ENCODE data around the gene SYNGR3. TPM values are rescaled to one million over a fixed set of nuclear protein-coding genes. Genes with fewer than 3 reads are reported as not detected.

Gene SYNGR3
- total and polyA plus RNA-seq, 2 of the 13 experiments (the other 11 are each of a cell fraction or from before 2014, with no cell fraction given) = 0.97 to 5.7 TPM

DNA sequence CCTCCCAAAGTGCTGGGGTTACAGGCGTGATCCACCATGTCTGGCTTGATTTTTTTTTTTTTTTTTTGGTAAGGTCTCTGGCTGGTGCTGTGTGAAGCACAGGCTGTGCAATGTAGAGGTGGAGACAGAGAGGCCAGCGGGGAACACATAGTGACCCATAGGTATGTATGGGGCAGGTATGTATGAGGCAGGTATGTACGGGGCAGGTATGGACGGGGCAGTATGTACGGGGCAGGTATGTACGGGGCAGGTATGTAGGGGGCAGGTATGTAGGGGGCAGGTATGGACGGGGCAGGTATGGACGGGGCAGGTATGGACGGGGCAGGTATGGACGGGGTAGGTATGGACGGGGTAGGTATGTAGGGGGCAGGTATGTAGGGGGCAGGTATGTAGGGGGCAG lies 40.3 kb upstream of the SYNGR3 start:
- no TSS peak for BruUV-seq (replicated peaks)
- ChIA-PET CTCF (ENCODE audit: low intra/inter-chr PET ratio, low total read pairs) (no interaction called here), POLR2A (interaction anchor here (3.4 to 3.6 kb wide), 2 partner anchors 9 to 15 kb away, joined by 26 to 27 read pairs; partner anchors contain the start of gene RPS2)
- H3K9ac ChIP-seq (ENCODE audit: insufficient read depth, low read depth, low read length) = no peak overlapping the region
- H4K20me1 ChIP-seq (ENCODE audit: insufficient read depth, low read length) = no peaks in the 10 kb centered on the region
- intact Hi-C loops (cut with micrococcal nuclease; ENCODE audit: unreplicated experiment) = no loop called here
- H3K27ac ChIP-seq (ENCODE audit: extremely low read length, insufficient read depth, low read length) = no peak overlapping the region
- in situ Hi-C loops (cut with HindIII; ENCODE audit: extremely low pct_ligation_motif_present, low pct_unique_long_range_greater_than_20kb) = no loop called here
- no peak for DNase-seq (ENCODE audit: low spot score)
- H2AFZ ChIP-seq (ENCODE audit: low read length) = no peak overlapping the region
- H3K9me3 ChIP-seq (ENCODE audit: low read length) = no peaks in the 10 kb centered on the region
- H3K36me3 ChIP-seq (replicated peaks in 1 of 2; ENCODE audit: control insufficient read depth in 1 of 2, insufficient read depth in 2 of 2, low read length in 2 of 2) = no peaks in the 10 kb centered on the region
- peaks cover 3 to 19% of the 10 kb centered on the region in 2 experiments; a peak in 4 of 5 replicates for H3K27me3 ChIP-seq (ENCODE audit: control insufficient read depth in 1 of 2, insufficient read depth in 2 of 2, low read length in 2 of 2)
- H3K4me3 ChIP-seq (replicated peaks in 1 of 3; ENCODE audit: insufficient read depth in 1 of 3, low read depth in 2 of 3, low read length in 3 of 3) = no peak overlapping the region
- 77% methylated on average over 11 of the region's 11 CpGs for whole genome bisulfite sequencing (ENCODE audit: low lambda C conversion rate)
- peaks cover 33% of the 10 kb centered on the region for H3K4me1 ChIP-seq (ENCODE audit: insufficient read depth, low read length)
- no peaks in the 10 kb centered on the region for H3K79me2 ChIP-seq (ENCODE audit: insufficient read depth, low read length)
- no peak for ATAC-seq
- no peak overlapping the region for H3K4me2 ChIP-seq (ENCODE audit: low read depth, low read length)
- no peak for TF ChIP-seq SALL1 (CRISPR knock-in tag; IDR thresholded peaks at IDR 0.05)
- no peak for TF ChIP-seq ZNF333 (CRISPR knock-in tag; IDR thresholded peaks at IDR 0.05; ENCODE audit: borderline replicate concordance)
- no peak for TF ChIP-seq SRY (CRISPR knock-in tag; IDR thresholded peaks at IDR 0.05)
- TF ChIP-seq YEATS4 (CRISPR knock-in tag; IDR thresholded peaks at IDR 0.05; ENCODE audit: borderline replicate concordance) = no peak
- no peak for TF ChIP-seq HDAC6 (IDR thresholded peaks at IDR 0.05; ENCODE audit: low read depth, low read length)
- no peak for TF ChIP-seq FOXP1 (IDR thresholded peaks at IDR 0.05)
- no peak for TF ChIP-seq FOXP1 (CRISPR knock-in tag; IDR thresholded peaks at IDR 0.05)
- TF ChIP-seq, protein P1, sequence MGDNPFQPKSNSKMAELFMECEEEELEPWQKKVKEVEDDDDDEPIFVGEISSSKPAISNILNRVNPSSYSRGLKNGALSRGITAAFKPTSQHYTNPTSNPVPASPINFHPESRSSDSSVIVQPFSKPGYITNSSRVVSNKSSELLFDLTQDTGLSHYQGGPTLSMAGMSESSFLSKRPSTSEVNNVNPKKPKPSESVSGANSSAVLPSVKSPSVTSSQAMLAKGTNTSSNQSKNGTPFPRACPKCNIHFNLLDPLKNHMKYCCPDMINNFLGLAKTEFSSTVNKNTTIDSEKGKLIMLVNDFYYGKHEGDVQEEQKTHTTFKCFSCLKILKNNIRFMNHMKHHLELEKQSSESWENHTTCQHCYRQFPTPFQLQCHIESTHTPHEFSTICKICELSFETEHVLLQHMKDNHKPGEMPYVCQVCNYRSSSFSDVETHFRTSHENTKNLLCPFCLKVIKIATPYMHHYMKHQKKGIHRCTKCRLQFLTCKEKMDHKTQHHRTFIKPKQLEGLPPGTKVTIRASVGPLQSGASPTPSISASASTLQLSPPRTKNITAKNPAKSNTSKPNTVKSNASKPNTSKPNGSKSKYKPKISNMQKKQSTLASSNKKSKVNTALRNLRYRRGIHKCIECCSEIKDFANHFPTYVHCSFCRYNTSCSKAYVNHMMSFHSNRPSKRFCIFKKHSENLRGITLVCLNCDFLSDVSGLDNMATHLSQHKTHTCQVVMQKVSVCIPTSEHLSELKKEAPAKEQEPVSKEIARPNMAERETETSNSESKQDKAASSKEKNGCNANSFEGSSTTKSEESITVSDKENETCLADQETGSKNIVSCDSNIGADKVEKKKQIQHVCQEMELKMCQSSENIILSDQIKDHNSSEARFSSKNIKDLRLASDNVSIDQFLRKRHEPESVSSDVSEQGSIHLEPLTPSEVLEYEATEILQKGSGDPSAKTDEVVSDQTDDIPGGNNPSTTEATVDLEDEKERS (CRISPR knock-in tag; IDR thresholded peaks at IDR 0.05) = no peak
- TF ChIP-seq KDM4B (CRISPR knock-in tag; IDR thresholded peaks at IDR 0.05) = no peak
- TF ChIP-seq HIVEP1 (CRISPR knock-in tag; IDR thresholded peaks at IDR 0.05) = no peak
- no peak for TF ChIP-seq TGIF2 (CRISPR knock-in tag; IDR thresholded peaks at IDR 0.05)
- TF ChIP-seq ZBTB43 (CRISPR knock-in tag; conservative IDR thresholded peaks at IDR 0.05) = no peak
- TF ChIP-seq EP300 (IDR thresholded peaks at IDR 0.05; ENCODE audit: low read depth in 2 of 2, low read length in 2 of 2) = no peak
- TF ChIP-seq EP300 (CRISPR knock-in tag; IDR thresholded peaks at IDR 0.05; ENCODE audit: borderline replicate concordance) = no peak
- no peak for TF ChIP-seq KDM5B (CRISPR knock-in tag; IDR thresholded peaks at IDR 0.05; ENCODE audit: borderline replicate concordance)
- no peak for FAIRE-seq

All from HepG2 (cell line).